Right atrium auricular region (tissue), 2 donors: Measurements from ENCODE around the gene KRR1. TPM values are rescaled to one million over a fixed set of nuclear protein-coding genes. Genes with fewer than 3 reads are reported as not detected.
"Not testable (repeated sequence)": the region's sequence is repeated elsewhere in the genome, so short reads cannot be mapped to it uniquely, and the experiment has no call there.

ENCODE experiments used
- DNase-seq: peaks from one replicate; pipeline ENCODE4 v3.0.0-alpha.2; 2019; ENCODE audit warnings: low spot score
- H3K27ac ChIP-seq, 2 donors: fragments of 200-600 bp; sonication (generic); 1 replicate in 1 of 2; 2 replicates in 1 of 2; pipeline ENCODE4 v1.5.1; 2016 to 2019
- H3K27me3 ChIP-seq, 2 donors: fragments of 200-600 bp; sonication (generic); one replicate each; pipeline versions ENCODE4 v1.5.1 to v1.6.0; 2017 to 2019
- H3K36me3 ChIP-seq: fragments of 200-600 bp; sonication (generic); one replicate; pipeline ENCODE4 v1.5.1; 2016
- H3K4me1 ChIP-seq, 2 donors: fragments of 200-600 bp; sonication (generic); one replicate each; pipeline versions ENCODE4 v1.5.1 to v1.6.0; 2017 to 2019
- H3K4me3 ChIP-seq, 2 donors: fragments of 200-600 bp; sonication (generic); 1 replicate in 1 of 2; 2 replicates in 1 of 2; pipeline ENCODE4 v1.5.1; 2017 to 2019; ENCODE audit warnings: mild to moderate bottlenecking in 1 of 2, moderate library complexity in 1 of 2
- H3K9me3 ChIP-seq, 2 donors: fragments of 200-600 bp; sonication (generic); one replicate each; pipeline ENCODE4 v1.5.1; 2019
- total RNA-seq, 2 donors: library from RNA; depleted of rRNA; stranded (reverse); fragments of >200 nt; gene quantifications; one replicate each; pipeline ENCODE4 v1.1.0, GENCODE V29; 2016
- TF ChIP-seq, protein P1 (sequence below), 2 donors: fragments of 200-600 bp; sonication (generic); IDR thresholded peaks; one replicate each; pipeline ENCODE4 v1.5.1; 2019; ENCODE audit warnings: antibody characterized with exemption in 2 of 2

KRR1 gene
- total RNA-seq, 2 donors from 2014 or later = 12.3 to 23.8 TPM

DNA sequence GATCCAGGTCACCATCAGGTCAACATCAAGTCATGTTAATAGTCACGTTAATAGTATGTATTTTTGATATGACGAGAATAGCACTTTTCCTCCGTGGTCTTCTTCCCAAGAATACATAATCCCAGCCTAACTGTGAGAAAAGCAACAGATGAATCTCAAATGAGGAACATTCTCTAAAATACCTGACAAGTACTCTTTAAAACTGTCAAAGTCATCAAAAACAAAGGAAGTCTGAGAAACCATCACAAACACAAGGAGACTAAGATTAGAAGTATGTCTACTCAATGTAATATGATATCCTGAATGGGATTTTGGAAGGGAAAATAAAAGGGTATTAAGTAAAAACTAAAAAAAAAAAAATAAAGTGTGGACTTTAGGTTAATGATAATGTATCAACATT lies 67.7 kb downstream of the KRR1 start:
- no peaks in the 10 kb centered on the region for H3K4me1 ChIP-seq
- no peak for DNase-seq
- no peaks in the 10 kb centered on the region for H3K27me3 ChIP-seq
- no peak overlapping the region for H3K27ac ChIP-seq
- H3K9me3 ChIP-seq = no peaks in the 10 kb centered on the region
- no peaks in the 10 kb centered on the region for H3K36me3 ChIP-seq
- no peak overlapping the region for H3K4me3 ChIP-seq
- TF ChIP-seq, protein P1, sequence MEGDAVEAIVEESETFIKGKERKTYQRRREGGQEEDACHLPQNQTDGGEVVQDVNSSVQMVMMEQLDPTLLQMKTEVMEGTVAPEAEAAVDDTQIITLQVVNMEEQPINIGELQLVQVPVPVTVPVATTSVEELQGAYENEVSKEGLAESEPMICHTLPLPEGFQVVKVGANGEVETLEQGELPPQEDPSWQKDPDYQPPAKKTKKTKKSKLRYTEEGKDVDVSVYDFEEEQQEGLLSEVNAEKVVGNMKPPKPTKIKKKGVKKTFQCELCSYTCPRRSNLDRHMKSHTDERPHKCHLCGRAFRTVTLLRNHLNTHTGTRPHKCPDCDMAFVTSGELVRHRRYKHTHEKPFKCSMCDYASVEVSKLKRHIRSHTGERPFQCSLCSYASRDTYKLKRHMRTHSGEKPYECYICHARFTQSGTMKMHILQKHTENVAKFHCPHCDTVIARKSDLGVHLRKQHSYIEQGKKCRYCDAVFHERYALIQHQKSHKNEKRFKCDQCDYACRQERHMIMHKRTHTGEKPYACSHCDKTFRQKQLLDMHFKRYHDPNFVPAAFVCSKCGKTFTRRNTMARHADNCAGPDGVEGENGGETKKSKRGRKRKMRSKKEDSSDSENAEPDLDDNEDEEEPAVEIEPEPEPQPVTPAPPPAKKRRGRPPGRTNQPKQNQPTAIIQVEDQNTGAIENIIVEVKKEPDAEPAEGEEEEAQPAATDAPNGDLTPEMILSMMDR (IDR thresholded peaks at IDR 0.05) = no peak

DNA sequence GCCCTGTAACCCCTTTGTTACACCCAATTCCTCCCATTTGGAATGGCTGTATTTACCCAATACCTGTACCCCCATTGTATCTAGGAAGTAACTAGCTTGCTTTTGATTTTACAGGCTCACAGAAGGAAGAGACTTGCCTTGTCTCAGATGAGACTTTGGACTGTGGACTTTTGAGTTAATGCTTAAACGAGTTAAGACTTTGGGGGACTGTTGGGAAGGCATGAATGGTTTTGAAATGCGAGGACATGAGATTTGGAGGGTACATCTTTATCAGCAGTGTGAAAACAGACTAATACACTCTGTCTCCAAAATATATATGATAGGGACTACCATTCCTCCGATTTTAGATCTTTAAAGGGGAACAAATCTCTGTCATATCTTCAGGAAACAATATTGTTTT lies 69.0 kb downstream of the KRR1 start:
- not testable (repeated sequence) for H3K27me3 ChIP-seq, DNase-seq, H3K36me3 ChIP-seq, H3K27ac ChIP-seq, H3K9me3 ChIP-seq, H3K4me3 ChIP-seq, H3K4me1 ChIP-seq

DNA sequence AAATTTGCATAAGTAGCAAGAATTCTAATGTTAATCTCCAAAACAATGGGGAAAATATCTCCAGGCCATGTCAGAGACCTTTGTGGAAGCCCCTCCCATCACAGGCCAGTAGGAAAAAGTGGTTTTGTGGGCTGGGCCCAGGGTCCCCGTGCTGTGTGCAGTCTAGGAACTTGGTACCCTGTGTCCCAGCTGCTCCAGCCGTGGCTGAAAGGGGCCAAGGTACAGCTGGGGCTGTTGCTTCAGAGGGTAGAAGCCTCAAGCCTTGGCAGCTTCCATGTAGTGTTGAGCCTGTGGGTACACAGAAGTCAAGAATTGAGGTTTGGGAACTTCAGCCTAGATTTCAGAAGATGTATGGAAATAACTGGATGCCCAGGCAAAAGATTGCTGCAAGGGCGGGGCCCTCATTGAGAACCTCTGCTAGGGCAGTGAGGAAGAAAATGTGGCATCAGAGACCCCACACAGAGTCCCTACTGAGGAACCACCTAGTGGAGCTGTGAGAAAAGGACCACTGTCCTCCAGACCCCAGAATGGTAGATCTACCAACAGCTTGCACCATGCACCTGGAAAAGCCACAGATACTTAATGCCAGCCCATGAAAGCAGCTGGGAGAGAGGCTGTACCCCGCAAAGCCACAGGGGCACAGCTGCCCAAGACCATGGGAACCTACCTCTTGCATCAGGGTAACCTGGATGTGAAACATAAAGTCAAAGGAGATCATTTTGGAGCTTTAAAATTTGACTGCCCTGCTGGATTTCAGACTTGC lies 69.5 kb downstream of the KRR1 start:
- H3K4me1 ChIP-seq, H3K4me3 ChIP-seq, H3K36me3 ChIP-seq, H3K27me3 ChIP-seq, H3K27ac ChIP-seq, DNase-seq: not testable (repeated sequence)
- peaks cover 0 to 10% of the 10 kb centered on the region in 2 donors for H3K9me3 ChIP-seq

Other genes starting within 250 kb of the KRR1 start
- 10 to 100 TPM in 1 of 2 donors, 1 to 10 TPM in 1; 7.3 to 11.3 TPM for gene CAPS2, start 181.3 kb downstream of the KRR1 start, total RNA-seq
- not detected for gene GLIPR1L1, start 176.9 kb downstream of the KRR1 start, total RNA-seq
- gene GLIPR1L2, start 120.5 kb downstream of the KRR1 start, total RNA-seq = 1 to 10 TPM; 2.3 to 3.8 TPM
- gene GLIPR1, start 30.9 kb downstream of the KRR1 start, total RNA-seq = 10 to 100 TPM in 1 of 2 donors, 1 to 10 TPM in 1; 6.4 to 14.1 TPM